HEK293T (cell line): Measurements from ENCODE around the gene TMEM154.

Source experiments
- BHLHE40 ChIP-seq: fragments of 450-650 bp; IDR thresholded peaks from 2 replicates; pipeline ENCODE4 v1.6.1; 2016; ENCODE audit warnings: mild to moderate bottlenecking, moderate library complexity, borderline replicate concordance
- ELF4 ChIP-seq: fragments of 450-650 bp; IDR thresholded peaks from 2 replicates; pipeline ENCODE4 v1.6.1; 2017; ENCODE audit warnings: antibody characterized with exemption
- FOXA1 ChIP-seq: fragments of 450-650 bp; IDR thresholded peaks from 2 replicates; pipeline ENCODE4 v1.6.1; 2016; ENCODE audit warnings: mild to moderate bottlenecking
- FOXK2 ChIP-seq: fragments of 450-650 bp; IDR thresholded peaks from 2 replicates; pipeline ENCODE4 v1.6.1; 2016; ENCODE audit warnings: mild to moderate bottlenecking
- FOXM1 ChIP-seq: fragments of 450-650 bp; IDR thresholded peaks from 2 replicates; pipeline ENCODE4 v1.6.1; 2017; ENCODE audit warnings: mild to moderate bottlenecking, borderline replicate concordance
- HDGF ChIP-seq: fragments of 450-650 bp; IDR thresholded peaks from 2 replicates; pipeline ENCODE4 v1.6.1; 2017; ENCODE audit warnings: antibody characterized with exemption, borderline replicate concordance
- L3MBTL2 ChIP-seq: fragments of 450-650 bp; conservative IDR thresholded peaks from 2 replicates; pipeline ENCODE4 v1.6.1; 2016; ENCODE audit warnings: mild to moderate bottlenecking
- LEF1 ChIP-seq: fragments of 450-650 bp; IDR thresholded peaks from 2 replicates; pipeline ENCODE4 v1.6.1; 2017; ENCODE audit warnings: mild to moderate bottlenecking, borderline replicate concordance
- NFRKB ChIP-seq: fragments of 450-650 bp; IDR thresholded peaks from 2 replicates; pipeline ENCODE4 v1.6.1; 2016; ENCODE audit warnings: mild to moderate bottlenecking, moderate library complexity
- SP1 ChIP-seq: fragments of 450-650 bp; IDR thresholded peaks from 2 replicates; pipeline ENCODE4 v1.6.1; 2017
- SUZ12 ChIP-seq: fragments of 450-650 bp; IDR thresholded peaks from 2 replicates; pipeline ENCODE4 v1.6.1; 2016; ENCODE audit warnings: mild to moderate bottlenecking
- TARDBP ChIP-seq: fragments of 450-650 bp; IDR thresholded peaks from 2 replicates; pipeline ENCODE4 v1.6.1; 2016

DNA sequence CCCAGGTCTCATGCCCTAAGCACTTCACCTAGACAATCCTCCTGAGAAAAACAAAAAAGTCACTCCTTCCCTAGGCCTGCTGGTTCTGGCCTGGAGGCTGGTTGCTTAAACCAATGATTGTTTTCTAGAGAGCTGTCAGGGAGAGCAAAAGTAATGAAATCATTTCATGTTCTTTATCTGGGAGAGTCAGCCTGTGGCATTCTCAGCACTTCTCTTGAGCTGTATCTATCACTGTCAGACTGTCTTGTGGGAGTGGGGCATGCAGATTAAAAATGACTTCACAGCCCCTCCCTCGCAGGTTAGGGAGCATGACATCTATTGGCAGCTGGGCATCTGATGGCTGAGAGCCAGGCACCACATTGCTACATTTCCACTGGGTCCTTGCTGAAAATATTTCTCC lies 20.4 kb upstream of the TMEM154 start:
- no peak for TF ChIP-seq SUZ12
- TF ChIP-seq HDGF, result no peak
- no peak for TF ChIP-seq ELF4
- no peak for TF ChIP-seq FOXK2
- TF ChIP-seq FOXA1, result no peak
- no peak for TF ChIP-seq LEF1
- no peak for TF ChIP-seq SP1
- no peak for TF ChIP-seq FOXM1
- no peak for TF ChIP-seq NFRKB
- TF ChIP-seq TARDBP, result no peak
- no peak for TF ChIP-seq BHLHE40
- TF ChIP-seq L3MBTL2, result no peak
